ENCODE data around the gene HSPB8.

The HSPB8 gene

DNA sequence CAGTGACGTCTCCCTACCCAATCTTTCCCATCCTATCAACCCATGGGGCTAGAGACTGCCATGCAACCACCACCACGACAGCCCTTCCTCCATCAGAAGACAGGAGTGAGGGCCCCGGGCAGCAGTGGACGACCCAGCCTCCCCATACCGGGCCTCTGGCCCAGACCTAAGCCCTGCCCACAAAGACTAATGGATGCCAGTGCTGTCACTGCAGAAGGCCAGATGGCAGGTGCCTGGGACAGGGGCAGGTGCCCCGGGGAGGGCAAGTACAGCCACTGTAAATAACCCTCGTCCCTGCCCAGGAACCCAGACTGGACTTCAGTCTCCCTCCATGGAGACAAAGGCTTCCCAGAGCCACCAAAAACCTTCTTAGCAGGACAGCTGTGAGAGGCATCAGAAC is 20.3 kb upstream of the HSPB8 start:
- no peak for DNase-seq (ENCODE audit: extremely low read depth, insufficient read length)
- Histone ChIP-seq H3K4me3 (replicated peaks; ENCODE audit: low read depth, low read length) (no peak overlapping the region), H3K36me3 (ENCODE audit: control insufficient read depth, insufficient read depth, low read length) (no peaks in the 10 kb centered on the region), H3K27me3 (replicated peaks; ENCODE audit: control insufficient read depth, insufficient read depth, low read length) (no peaks in the 10 kb centered on the region; the same call in 1 of the 2 replicates)
- no peak for TF ChIP-seq CTCF (IDR thresholded peaks at IDR 0.05; ENCODE audit: insufficient read depth, low read length, poor library complexity, severe bottlenecking)

GRCh38 chr12:119159844-119160243 is 18.9 kb upstream of the HSPB8 start:
- no peak for TF ChIP-seq CTCF (IDR thresholded peaks at IDR 0.05; ENCODE audit: insufficient read depth, low read length, poor library complexity, severe bottlenecking)
- Histone ChIP-seq H3K36me3 (ENCODE audit: control insufficient read depth, insufficient read depth, low read length) (no peaks in the 10 kb centered on the region), H3K27me3 (replicated peaks; ENCODE audit: control insufficient read depth, insufficient read depth, low read length) (no peaks in the 10 kb centered on the region; the same call in 1 of the 2 replicates), H3K4me3 (replicated peaks; ENCODE audit: low read depth, low read length) (no peak overlapping the region)
- DNase-seq (ENCODE audit: extremely low read depth, insufficient read length), result no peak

DNA sequence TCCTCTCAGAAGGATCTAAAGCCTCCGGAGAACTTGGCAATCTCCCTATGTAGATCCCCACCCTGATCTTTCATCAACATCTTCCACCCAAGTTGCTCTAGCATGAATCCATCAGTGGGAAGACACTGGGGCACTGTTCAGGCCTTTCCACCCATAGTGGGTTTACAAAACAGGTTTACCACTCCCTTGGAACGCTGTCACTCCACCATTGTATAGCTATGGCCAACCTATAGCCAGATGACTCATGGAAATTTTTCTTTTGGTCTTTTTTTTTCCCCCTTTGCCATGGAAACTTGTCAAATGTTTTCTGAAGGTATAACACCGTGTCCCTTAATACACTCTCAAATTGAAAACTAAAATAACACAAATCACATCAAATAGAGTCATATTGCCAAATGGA is 10.8 kb upstream of the HSPB8 start:
- TF ChIP-seq CTCF (IDR thresholded peaks at IDR 0.05; ENCODE audit: insufficient read depth, low read length, poor library complexity, severe bottlenecking), result no peak
- Histone ChIP-seq H3K36me3 (ENCODE audit: control insufficient read depth, insufficient read depth, low read length) (no peaks in the 10 kb centered on the region), H3K4me3 (replicated peaks; ENCODE audit: low read depth, low read length) (no peak overlapping the region), H3K27me3 (replicated peaks; ENCODE audit: control insufficient read depth, insufficient read depth, low read length) (no peaks in the 10 kb centered on the region)
- no peak for DNase-seq (ENCODE audit: extremely low read depth, insufficient read length)

- DNase-seq (ENCODE audit: extremely low read depth, insufficient read length), result no peak
- Histone ChIP-seq H3K36me3 (ENCODE audit: control insufficient read depth, insufficient read depth, low read length) (no peaks in the 10 kb centered on the region), H3K4me3 (replicated peaks; ENCODE audit: low read depth, low read length) (no peak overlapping the region), H3K27me3 (replicated peaks; ENCODE audit: control insufficient read depth, insufficient read depth, low read length) (no peaks in the 10 kb centered on the region)
- TF ChIP-seq CTCF (IDR thresholded peaks at IDR 0.05; ENCODE audit: insufficient read depth, low read length, poor library complexity, severe bottlenecking), result no peak
Measured at GRCh38 chr12:119168721-119169120, 10.0 kb upstream of the HSPB8 start.

- Histone ChIP-seq H3K36me3 (ENCODE audit: control insufficient read depth, insufficient read depth, low read length) (no peaks in the 10 kb centered on the region), H3K4me3 (replicated peaks; ENCODE audit: low read depth, low read length) (no peak overlapping the region), H3K27me3 (replicated peaks; ENCODE audit: control insufficient read depth, insufficient read depth, low read length) (no peaks in the 10 kb centered on the region)
- no peak for TF ChIP-seq CTCF (IDR thresholded peaks at IDR 0.05; ENCODE audit: insufficient read depth, low read length, poor library complexity, severe bottlenecking)
- DNase-seq (ENCODE audit: extremely low read depth, insufficient read length), result no peak
Measured at GRCh38 chr12:119169150-119169549, 9.6 kb upstream of the HSPB8 start.

DNA sequence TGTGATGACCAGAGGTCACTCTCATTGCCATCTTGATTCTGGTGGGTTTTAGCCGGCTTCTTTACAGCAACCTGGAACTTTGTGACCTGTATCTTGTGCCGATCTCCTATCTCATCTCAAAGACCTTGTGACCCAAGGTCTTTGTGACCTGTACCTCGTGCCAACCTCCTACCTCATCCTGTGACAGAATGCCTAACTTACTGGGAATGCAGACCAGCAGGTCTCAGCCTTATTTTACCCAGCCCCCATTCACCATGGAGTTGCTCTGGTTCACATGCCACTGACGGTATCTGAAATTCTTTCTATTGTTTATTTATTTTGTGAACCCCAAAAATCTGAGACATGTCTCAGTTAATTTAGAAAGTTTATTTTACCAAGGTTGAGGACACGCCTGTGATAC is 7.4 kb upstream of the HSPB8 start:
- no peaks in the 10 kb centered on the region for H3K27me3 ChIP-seq (replicated peaks; ENCODE audit: control insufficient read depth, insufficient read depth, low read length)
- TF ChIP-seq CTCF (IDR thresholded peaks at IDR 0.05; ENCODE audit: insufficient read depth, low read length, poor library complexity, severe bottlenecking), result no peak
- no peak overlapping the region for H3K4me3 ChIP-seq (replicated peaks; ENCODE audit: low read depth, low read length)
- no peak for DNase-seq (ENCODE audit: extremely low read depth, insufficient read length)
- no peaks in the 10 kb centered on the region for H3K36me3 ChIP-seq (ENCODE audit: control insufficient read depth, insufficient read depth, low read length)

Data from GM06990 (cell line).